GM12878 (cell line): ENCODE measurements around the gene SMIM14. TPM values are rescaled to one million over a fixed set of nuclear protein-coding genes. Genes with fewer than 3 reads are reported as not detected.
"Not testable (repeated sequence)": the region's sequence is repeated elsewhere in the genome, so short reads cannot be mapped to it uniquely, and the experiment has no call there.

Experiments used
- ATAC-seq: fragments of 200-7000 bp; cut with Tn5 transposase; 3 replicates; pipeline ENCODE4 v1.9.1; 2020; ENCODE audit warnings: mild to moderate bottlenecking, moderate library complexity
- BruUV-seq: library from RNA; stranded (reverse); fragments of 400-500 nt; replicated peaks from 2 replicates; lab custom pipeline; 2021; lab: Mats Ljungman, UMichigan
- CTCF ChIA-PET: fragments of 300-600 bp; sonication (Branson Sonifier 250); formaldehyde crosslinking; extraction: SDS; loops from one replicate; lab custom pipeline; 2021; ENCODE audit warnings: inconsistent platforms; lab: Yijun Ruan, JAX
- POLR2A ChIA-PET: fragments of 350-600 bp; formaldehyde crosslinking; extraction: SDS; loops from one replicate; lab custom pipeline; 2021; ENCODE audit warnings: inconsistent platforms; lab: Charles Lee
- RAD21 ChIA-PET: fragments of 300-600 bp; sonication (Branson Sonifier 250); formaldehyde crosslinking; loops from one replicate; lab custom pipeline; 2023; ENCODE audit warnings: antibody characterized with exemption; ENCODE audit not compliant: unreplicated experiment; lab: Charles Lee
- SMC1A ChIA-PET: fragments of 300-600 bp; sonication (Branson Sonifier 250); formaldehyde crosslinking; loops from one replicate; lab custom pipeline; 2023; ENCODE audit not compliant: unreplicated experiment, uncharacterized antibody; lab: Charles Lee
- DNase-seq: peaks from one replicate; pipeline ENCODE4 v3.0.0-alpha.2; 2011; ENCODE audit warnings: low read depth, low spot score
- FAIRE-seq: peaks from 3 replicates; lab custom pipeline; 2011; peaks lifted over from hg19 to GRCh38; lab: Jason Lieb, UNC
- H2AFZ ChIP-seq: 2 replicates; pipeline ENCODE4 v1.6.0; 2011; ENCODE audit warnings: low read depth, low read length, control low read depth; ENCODE audit not compliant: control insufficient read depth
- H3K27ac ChIP-seq: 2 replicates; pipeline ENCODE4 v1.5.1; 2011; ENCODE audit warnings: control low read depth; ENCODE audit not compliant: control insufficient read depth, insufficient read depth
- H3K27me3 ChIP-seq, 2 experiments: replicated peaks in 1 of 2; 2 replicates each; pipeline versions ENCODE4 v1.6.0 to v1.6.1; 2011; ENCODE audit warnings: low read length in 1 of 2; ENCODE audit not compliant: control insufficient read depth in 2 of 2, insufficient read depth in 2 of 2
- H3K36me3 ChIP-seq, 2 experiments: 2 replicates each; pipeline ENCODE4 v1.5.1; 2011; ENCODE audit warnings: low read length in 1 of 2; ENCODE audit not compliant: control insufficient read depth in 2 of 2, insufficient read depth in 2 of 2
- H3K4me1 ChIP-seq: 2 replicates; pipeline ENCODE4 v1.6.1; 2011; ENCODE audit warnings: mild to moderate bottlenecking, low read length, moderate library complexity, mixed read lengths; ENCODE audit not compliant: control insufficient read depth, insufficient read depth
- H3K4me2 ChIP-seq: 2 replicates; pipeline ENCODE4 v1.6.0; 2011; ENCODE audit warnings: control low read depth; ENCODE audit not compliant: control insufficient read depth, insufficient read depth
- H3K4me3 ChIP-seq: fragments of 200-600 bp; sonication (generic); 2 replicates; pipeline ENCODE4 v1.5.1; 2016
- H3K79me2 ChIP-seq: 2 replicates; pipeline ENCODE4 v1.6.0; 2011; ENCODE audit warnings: low read length; ENCODE audit not compliant: control insufficient read depth, insufficient read depth
- H3K9ac ChIP-seq: 2 replicates; pipeline ENCODE4 v1.8.0; 2011; ENCODE audit warnings: low read length, control low read depth, mixed read lengths; ENCODE audit not compliant: control insufficient read depth, insufficient read depth
- H3K9me3 ChIP-seq: replicated peaks from 3 replicates; pipeline ENCODE4 v1.5.1; 2011; ENCODE audit warnings: mild to moderate bottlenecking, low read length; ENCODE audit not compliant: control insufficient read depth, insufficient read depth
- H4K20me1 ChIP-seq: 2 replicates; pipeline ENCODE4 v1.6.0; 2011; ENCODE audit not compliant: control insufficient read depth, insufficient read depth
- ZNF592 ChIP-seq: fragments of 450-650 bp; IDR thresholded peaks from 2 replicates; pipeline ENCODE4 v1.6.1; 2017; ENCODE audit warnings: mild to moderate bottlenecking, moderate library complexity
- WGBS: methylation state at CpG from one replicate; pipeline ENCODE4 v1.1.6; 2016; ENCODE audit warnings: low lambda C conversion rate; ENCODE audit not compliant: insufficient replicate concordance, insufficient coverage; ENCODE audit errors: missing lambda C conversion rate; 5-methylcytosine and 5-hydroxymethylcytosine counted together
- in situ Hi-C: fragments of 300-500 bp; cut with MboI; formaldehyde crosslinking; loops from 9 replicates; pipeline ENCODE4 v1.14.3; 2018; ENCODE audit warnings: mixed read lengths
- intact Hi-C: fragments of 100-400 bp; cut with micrococcal nuclease; formaldehyde crosslinking; loops from one replicate; pipeline ENCODE4 v1.14.2; 2022; ENCODE audit not compliant: unreplicated experiment
- polyA plus RNA-seq, 11 experiments: library from polyadenylated mRNA; depleted of rRNA in 4 of 11; unstranded in 6 of 11; stranded (reverse) in 5 of 11; fragments of >200 nt; fragmentation: Nextera tagmentation in 4 of 11; fragmentation: Illumina TruSeq in 1 of 11; extraction: Ambion mirVana in 4 of 11; extraction: Trizol in 1 of 11; gene quantifications; 1 replicate in 1 of 11; 2 replicates in 10 of 11; pipeline versions ENCODE4 v1.2.1 to v1.2.3, GENCODE V29; 2011 to 2016; ENCODE audit warnings: inconsistent platforms in 2 of 11, missing spikeins in 2 of 11, low read depth in 1 of 11
- total RNA-seq, 4 experiments: library from RNA; depleted of rRNA in 3 of 4; stranded (reverse); fragments of >200 nt in 3 of 4; fragmentation: Illumina TruSeq in 1 of 4; extraction: Trizol in 1 of 4; gene quantifications; 2 replicates each; pipeline versions ENCODE4 v1.2.1 to v1.2.3, GENCODE V29; 2013 to 2021

SMIM14 gene
- total and polyA plus RNA-seq, 10 of the 15 experiments (the other 5 are each of a cell fraction or from before 2014, with no cell fraction given) = 125 to 671 (median 188) TPM

GRCh38 chr4:39514888-39515401, 123.7 kb downstream of the SMIM14 start (continued):
- TF ChIP-seq ZNF592 = no peak

- CTCF ChIA-PET, H2AFZ ChIP-seq, BruUV-seq, POLR2A ChIA-PET, H3K4me3 ChIP-seq, H3K9me3 ChIP-seq, H4K20me1 ChIP-seq, FAIRE-seq, intact Hi-C loops, ATAC-seq, H3K9ac ChIP-seq, H3K27ac ChIP-seq, H3K79me2 ChIP-seq, H3K4me2 ChIP-seq, in situ Hi-C loops, H3K27me3 ChIP-seq, H3K4me1 ChIP-seq, DNase-seq: not testable (repeated sequence)
- peaks cover 0 to 24% of the 10 kb centered on the region in 2 experiments; a peak in 3 of 4 replicates for H3K36me3 ChIP-seq
- 100% methylated on average over 1 of the region's 1 CpG for WGBS
- RAD21 ChIA-PET = interaction anchor here (0.7 kb wide), 1 partner anchor 10 kb away, joined by 3 read pairs; no protein-coding TSS in a partner anchor
- SMC1A ChIA-PET = interaction anchor here (1.0 to 2.1 kb wide), 3 partner anchors 11 to 152 kb away, joined by 3 to 5 read pairs (median 4); no protein-coding TSS in a partner anchor
Measured at GRCh38 chr4:39514266-39514665, 124.4 kb downstream of the SMIM14 start.
